CD4-positive, alpha-beta T cell (primary cell): ENCODE results near the gene RPN2. TPM values are rescaled to one million over a fixed set of nuclear protein-coding genes. Genes with fewer than 3 reads are reported as not detected.

Experiments
- ATAC-seq: fragments of 200-7000 bp; cut with Tn5 transposase; one replicate; pipeline ENCODE4 v1.10.0; 2022; ENCODE audit warnings: mild to moderate bottlenecking; ENCODE audit not compliant: poor library complexity
- CTCF ChIA-PET: fragments of 350-600 bp; sonication (Branson Sonifier 250); formaldehyde crosslinking; loops from one replicate; lab custom pipeline; 2021; ENCODE audit warnings: antibody characterized with exemption, inconsistent platforms; lab: Charles Lee
- POLR2A ChIA-PET: fragments of 350-600 bp; sonication (Branson Sonifier 250); formaldehyde crosslinking; loops from one replicate; lab custom pipeline; 2021; ENCODE audit warnings: antibody characterized with exemption, inconsistent platforms; lab: Charles Lee
- DNase-seq, 14 experiments: peaks; one replicate each; pipeline ENCODE4 v3.0.0-alpha.2; 2013 to 2020; ENCODE audit warnings: mixed read lengths in 2 of 14
- H3K27ac ChIP-seq, 2 donors: one replicate each; pipeline versions ENCODE4 v1.5.1 to v1.7.0; 2013; ENCODE audit warnings: low read length in 2 of 2, low read depth in 1 of 2, mild to moderate bottlenecking in 1 of 2
- H3K27me3 ChIP-seq, 2 experiments: 1 replicate in 1 of 2; 2 replicates in 1 of 2; pipeline versions ENCODE4 v1.6.1 to v1.7.0; 2013; ENCODE audit warnings: low read length in 2 of 2, control low read depth in 1 of 2, mild to moderate bottlenecking in 1 of 2, moderate library complexity in 1 of 2; ENCODE audit not compliant: insufficient read depth in 2 of 2, control insufficient read depth in 1 of 2
- H3K36me3 ChIP-seq: one replicate; pipeline ENCODE4 v1.6.1; 2013; ENCODE audit warnings: low read length, control low read depth; ENCODE audit not compliant: insufficient read depth
- H3K4me1 ChIP-seq: one replicate; pipeline ENCODE4 v1.6.1; 2013; ENCODE audit warnings: low read length, control low read depth; ENCODE audit not compliant: insufficient read depth
- H3K4me3 ChIP-seq: one replicate; pipeline ENCODE4 v1.5.1; 2013; ENCODE audit warnings: mild to moderate bottlenecking, low read length, moderate library complexity
- H3K9me3 ChIP-seq, 2 experiments: 1 replicate in 1 of 2; 2 replicates in 1 of 2; pipeline versions ENCODE4 v1.6.1 to v1.7.0; 2013; ENCODE audit warnings: low read length in 2 of 2, mild to moderate bottlenecking in 2 of 2, control low read depth in 1 of 2, moderate library complexity in 1 of 2; ENCODE audit not compliant: control insufficient read depth in 1 of 2, insufficient read depth in 1 of 2
- H3K27ac Mint-ChIP-seq: one replicate; pipeline ENCODE4 v1.8.0; 2020; ENCODE audit warnings: mixed read lengths
- H3K27me3 Mint-ChIP-seq: one replicate; pipeline ENCODE4 v1.8.0; 2021; ENCODE audit warnings: mixed read lengths
- H3K36me3 Mint-ChIP-seq: one replicate; pipeline ENCODE4 v1.8.0; 2021; ENCODE audit warnings: low read depth, mixed read lengths
- H3K4me1 Mint-ChIP-seq: one replicate; pipeline ENCODE4 v1.8.0; 2021; ENCODE audit warnings: low read depth, mixed read lengths
- H3K4me3 Mint-ChIP-seq: one replicate; pipeline ENCODE4 v1.8.0; 2020; ENCODE audit warnings: mild to moderate bottlenecking, mixed read lengths
- H3K9me3 Mint-ChIP-seq: one replicate; pipeline ENCODE4 v1.8.0; 2020; ENCODE audit warnings: mixed read lengths
- intact Hi-C, 2 experiments: fragments of 100-400 bp; cut with DNase I in 1 of 2; cut with micrococcal nuclease in 1 of 2; formaldehyde crosslinking; loops; one replicate each; pipeline versions ENCODE4 v1.15.1 to v1.9.0; 2023 to 2025; cut with DNase I, micrococcal nuclease
- total RNA-seq, 174 experiments: library from RNA in 2 of 174; stranded (reverse) in 2 of 174; gene quantifications; one replicate each; pipeline ENCODE4 v1.2.3 and lab custom pipeline; 2021 to 2026
- TF ChIP-seq, protein P1 (sequence below): fragments of 200-600 bp; IDR thresholded peaks from one replicate; pipeline ENCODE4 v1.8.0; 2022; ENCODE audit warnings: antibody characterized with exemption, mild to moderate bottlenecking

RPN2 gene
- total RNA-seq, 2 experiments from 2014 or later, result 62.8 to 65.8 TPM

DNA sequence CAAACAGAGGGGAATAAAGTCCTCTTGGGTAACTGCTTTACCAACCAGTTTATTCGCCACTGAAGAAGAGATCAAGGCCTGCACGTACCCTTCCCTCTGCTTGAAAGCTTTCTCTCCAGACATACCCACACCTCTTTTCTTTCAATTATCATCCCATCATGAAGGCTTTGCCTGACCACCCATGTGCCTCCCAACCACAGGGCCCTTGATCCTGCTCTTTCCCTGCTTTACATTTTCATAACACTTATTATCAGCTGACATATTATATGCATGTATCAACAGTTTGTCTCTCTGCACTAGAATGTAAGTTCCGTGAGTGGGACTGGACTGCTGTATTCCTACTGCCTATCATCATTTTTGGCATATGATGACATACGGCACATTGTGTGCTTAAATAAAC lies 20.9 kb upstream of the RPN2 start:
- H3K27me3 Mint-ChIP-seq, result no peaks in the 10 kb centered on the region
- CTCF ChIA-PET, result no interaction called here
- ATAC-seq, result no peak

DNA sequence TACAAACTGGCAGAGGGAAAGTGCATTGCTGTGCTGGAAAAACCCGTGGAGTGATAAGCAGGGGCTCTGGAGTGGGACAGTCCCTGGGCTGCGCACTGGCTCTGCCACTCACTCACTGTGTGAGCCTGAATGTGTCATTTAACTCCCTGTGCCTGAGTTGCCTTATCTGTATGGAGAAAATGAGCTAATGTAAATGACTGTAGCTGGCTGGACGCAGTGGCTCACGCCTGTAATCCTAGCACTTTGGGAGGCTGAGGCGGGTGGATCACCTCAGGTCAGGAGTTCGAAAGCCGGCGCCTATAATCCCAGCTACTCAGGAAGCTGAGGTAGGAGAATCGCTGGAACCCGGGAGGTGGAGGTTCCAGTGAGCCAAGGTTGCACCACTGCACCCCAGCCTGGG lies 18.4 kb upstream of the RPN2 start:
- Mint-ChIP-seq H3K27me3 (no peaks in the 10 kb centered on the region), H3K4me1 (no peaks in the 10 kb centered on the region), H3K27ac (no peak overlapping the region), H3K9me3 (no peaks in the 10 kb centered on the region), H3K36me3 (no peaks in the 10 kb centered on the region), H3K4me3 (no peak overlapping the region)
- Histone ChIP-seq H3K4me1 (no peaks in the 10 kb centered on the region), H3K9me3 (no peaks in the 10 kb centered on the region), H3K36me3 (no peaks in the 10 kb centered on the region), H3K27ac (no peak overlapping the region), H3K27me3 (no peaks in the 10 kb centered on the region), H3K4me3 (no peak overlapping the region)
- TF ChIP-seq, protein P1, sequence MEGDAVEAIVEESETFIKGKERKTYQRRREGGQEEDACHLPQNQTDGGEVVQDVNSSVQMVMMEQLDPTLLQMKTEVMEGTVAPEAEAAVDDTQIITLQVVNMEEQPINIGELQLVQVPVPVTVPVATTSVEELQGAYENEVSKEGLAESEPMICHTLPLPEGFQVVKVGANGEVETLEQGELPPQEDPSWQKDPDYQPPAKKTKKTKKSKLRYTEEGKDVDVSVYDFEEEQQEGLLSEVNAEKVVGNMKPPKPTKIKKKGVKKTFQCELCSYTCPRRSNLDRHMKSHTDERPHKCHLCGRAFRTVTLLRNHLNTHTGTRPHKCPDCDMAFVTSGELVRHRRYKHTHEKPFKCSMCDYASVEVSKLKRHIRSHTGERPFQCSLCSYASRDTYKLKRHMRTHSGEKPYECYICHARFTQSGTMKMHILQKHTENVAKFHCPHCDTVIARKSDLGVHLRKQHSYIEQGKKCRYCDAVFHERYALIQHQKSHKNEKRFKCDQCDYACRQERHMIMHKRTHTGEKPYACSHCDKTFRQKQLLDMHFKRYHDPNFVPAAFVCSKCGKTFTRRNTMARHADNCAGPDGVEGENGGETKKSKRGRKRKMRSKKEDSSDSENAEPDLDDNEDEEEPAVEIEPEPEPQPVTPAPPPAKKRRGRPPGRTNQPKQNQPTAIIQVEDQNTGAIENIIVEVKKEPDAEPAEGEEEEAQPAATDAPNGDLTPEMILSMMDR, result no peak
- intact Hi-C loops, result no loop called here
- no peak for ATAC-seq
- CTCF ChIA-PET, result no interaction called here
- DNase-seq, result no peak
- POLR2A ChIA-PET, result no interaction called here

More for the DNA sequence above, 20.9 kb upstream of the RPN2 start:
- TF ChIP-seq, protein P1, result no peak
- H3K36me3 Mint-ChIP-seq, result no peaks in the 10 kb centered on the region
- Histone ChIP-seq H3K27ac (no peak overlapping the region), H3K27me3 (no peaks in the 10 kb centered on the region), H3K4me3 (no peak overlapping the region), H3K36me3 (no peaks in the 10 kb centered on the region), H3K4me1 (no peaks in the 10 kb centered on the region), H3K9me3 (no peaks in the 10 kb centered on the region)
- no peaks in the 10 kb centered on the region for H3K4me1 Mint-ChIP-seq
- intact Hi-C loops, result no loop called here
- DNase-seq, result no peak
- H3K9me3 Mint-ChIP-seq, result no peaks in the 10 kb centered on the region
- POLR2A ChIA-PET, result no interaction called here
- no peak overlapping the region for H3K4me3 Mint-ChIP-seq
- no peak overlapping the region for H3K27ac Mint-ChIP-seq

DNA sequence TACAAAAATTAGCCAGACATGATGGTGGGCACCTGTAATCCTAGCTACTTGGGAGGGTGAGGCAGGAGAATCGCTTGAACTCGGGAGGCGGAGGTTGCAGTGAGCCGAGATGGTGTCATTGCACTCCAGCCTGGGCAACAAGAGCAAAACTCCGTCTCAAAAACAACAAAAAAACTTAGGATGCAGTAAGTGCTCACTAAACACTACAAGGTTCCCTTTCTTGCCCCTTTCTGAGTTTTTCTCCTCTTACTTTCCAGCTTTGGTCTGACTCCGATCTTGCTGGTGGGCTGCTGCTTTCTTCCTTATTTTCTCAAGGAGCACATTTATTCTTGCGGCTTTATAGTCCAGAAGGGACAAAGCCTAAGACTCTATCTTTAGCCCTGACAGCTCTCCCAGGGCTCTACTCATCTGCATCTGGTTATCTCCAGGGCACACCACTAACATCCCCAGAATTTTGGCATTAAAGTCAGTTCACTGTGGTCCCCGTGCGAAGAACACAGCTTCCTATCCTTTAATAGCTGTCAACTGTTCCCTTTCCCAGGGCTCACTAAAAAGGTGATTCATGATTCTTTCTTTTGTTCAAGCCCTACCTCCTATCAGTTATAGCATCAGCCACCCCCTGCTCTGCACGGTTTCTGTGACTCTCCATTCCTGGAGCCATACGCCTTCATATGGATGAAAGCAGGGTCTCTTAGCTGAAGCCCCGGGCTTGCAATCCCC lies 17.1 kb upstream of the RPN2 start:
- TF ChIP-seq, protein P1, result no peak
- no peak overlapping the region for H3K27ac Mint-ChIP-seq
- no peaks in the 10 kb centered on the region for H3K9me3 ChIP-seq
- DNase-seq, result no peak
- no peak for ATAC-seq
- no peaks in the 10 kb centered on the region for H3K9me3 Mint-ChIP-seq
- no peaks in the 10 kb centered on the region for H3K4me1 ChIP-seq
- no peaks in the 10 kb centered on the region for H3K36me3 ChIP-seq
- intact Hi-C loops, result no loop called here
- H3K27me3 Mint-ChIP-seq, result no peaks in the 10 kb centered on the region
- CTCF ChIA-PET, result no interaction called here
- H3K4me1 Mint-ChIP-seq, result no peaks in the 10 kb centered on the region
- H3K27ac ChIP-seq, result no peak overlapping the region
- H3K27me3 ChIP-seq, result no peaks in the 10 kb centered on the region
- POLR2A ChIA-PET, result interaction anchor here (1.2 kb wide), 1 partner anchor 17 kb away, joined by 3 read pairs; the partner anchor contains the start of genes MROH8 and RPN2
- H3K4me3 Mint-ChIP-seq, result no peak overlapping the region
- H3K36me3 Mint-ChIP-seq, result no peaks in the 10 kb centered on the region
- no peak overlapping the region for H3K4me3 ChIP-seq
